ENCODE measurements around the gene SYCP3.
"Not testable (repeated sequence)": the region's sequence is repeated elsewhere in the genome, so short reads cannot be mapped to it uniquely, and the experiment has no call there.

The SYCP3 gene

GRCh38 chr12:101759396-101760047 is 20.3 kb upstream of the SYCP3 start:
- no peak for DNase-seq

- no peak for DNase-seq
Observed at GRCh38 chr12:101750152-101750551, 10.9 kb upstream of the SYCP3 start.

GRCh38 chr12:101749657-101750056 is 10.4 kb upstream of the SYCP3 start:
- no peak for DNase-seq

- DNase-seq, result no peak
Observed at GRCh38 chr12:101748907-101749306, 9.6 kb upstream of the SYCP3 start.

GRCh38 chr12:101747697-101748096 is 8.4 kb upstream of the SYCP3 start:
- no peak for DNase-seq

- DNase-seq, result no peak
Observed at GRCh38 chr12:101746661-101747060, 7.4 kb upstream of the SYCP3 start.

- DNase-seq, result no peak
Observed at GRCh38 chr12:101746196-101746595, 6.9 kb upstream of the SYCP3 start.

GRCh38 chr12:101745481-101745880 is 6.2 kb upstream of the SYCP3 start:
- DNase-seq, result no peak

GRCh38 chr12:101743724-101744472 is 4.6 kb upstream of the SYCP3 start:
- no peak for DNase-seq

GRCh38 chr12:101743242-101743641 is 4.0 kb upstream of the SYCP3 start:
- no peak for DNase-seq

GRCh38 chr12:101740980-101741379 is 1.7 kb upstream of the SYCP3 start:
- no peak for DNase-seq

- DNase-seq, result no peak
Observed at GRCh38 chr12:101740566-101740965, 1.3 kb upstream of the SYCP3 start.

- no peak for DNase-seq
Observed at GRCh38 chr12:101737476-101737875, 1.8 kb downstream of the SYCP3 start.

- DNase-seq, result not testable (repeated sequence)
Observed at GRCh38 chr12:101734482-101734881, 4.8 kb downstream of the SYCP3 start.

GRCh38 chr12:101733166-101733565 is 6.1 kb downstream of the SYCP3 start:
- no peak for DNase-seq

- no peak for DNase-seq
Observed at GRCh38 chr12:101732318-101732717, 6.9 kb downstream of the SYCP3 start.

- no peak for DNase-seq
Observed at GRCh38 chr12:101729842-101730241, 9.4 kb downstream of the SYCP3 start.

GRCh38 chr12:101727098-101727497 is 12.2 kb downstream of the SYCP3 start:
- DNase-seq, result no peak

GRCh38 chr12:101722392-101722791 is 16.9 kb downstream of the SYCP3 start:
- DNase-seq, result no peak

- no peak for DNase-seq
Observed at GRCh38 chr12:101720118-101720517, 19.1 kb downstream of the SYCP3 start.

GRCh38 chr12:101719566-101719965 is 19.7 kb downstream of the SYCP3 start:
- DNase-seq, result no peak

- no peak for DNase-seq
Observed at GRCh38 chr12:101714877-101715444, 24.3 kb downstream of the SYCP3 start.

GRCh38 chr12:101713930-101714329 is 25.3 kb downstream of the SYCP3 start:
- no peak for DNase-seq

GRCh38 chr12:101713059-101713682 is 26.1 kb downstream of the SYCP3 start:
- no peak for DNase-seq
